Activated CD4-positive, alpha-beta T cell treated with anti-CD3 and anti-CD28 coated beads, Interleukin-2, amount 50 U/mL, for 48 hours (primary cell): ENCODE results near the gene CRLF1.
"Not testable (repeated sequence)": the region's sequence is repeated elsewhere in the genome, so short reads cannot be mapped to it uniquely, and the experiment has no call there.

ENCODE experiments used
- DNase-seq, 2 experiments: peaks; one replicate each; pipeline ENCODE4 v3.0.0-alpha.2; 2020

CRLF1 gene

GRCh38 chr19:18608102-18608804, 1.7 kb upstream of the CRLF1 start:
- DNase-seq = no peak

- no peak for DNase-seq
Measured at GRCh38 chr19:18607226-18608101, 865 bp upstream of the CRLF1 start.

GRCh38 chr19:18605546-18606280, 886 bp downstream of the CRLF1 start:
- no peak for DNase-seq

GRCh38 chr19:18605196-18605545, 1.4 kb downstream of the CRLF1 start:
- DNase-seq = no peak

- no peak for DNase-seq
Measured at GRCh38 chr19:18604820-18605159, 1.8 kb downstream of the CRLF1 start.

GRCh38 chr19:18603958-18604819, 2.4 kb downstream of the CRLF1 start:
- no peak for DNase-seq

- no peak for DNase-seq
Measured at GRCh38 chr19:18603255-18603957, 3.2 kb downstream of the CRLF1 start.

GRCh38 chr19:18601875-18602274, 4.7 kb downstream of the CRLF1 start:
- no peak for DNase-seq

GRCh38 chr19:18600692-18601397, 5.8 kb downstream of the CRLF1 start:
- DNase-seq = not testable (repeated sequence)

- no peak for DNase-seq
Measured at GRCh38 chr19:18599485-18599884, 7.1 kb downstream of the CRLF1 start.

GRCh38 chr19:18597809-18598660, 8.6 kb downstream of the CRLF1 start:
- DNase-seq = no peak

- peak in 1 of 2 experiments; percentile 51 for DNase-seq
Measured at GRCh38 chr19:18596752-18597157, 9.8 kb downstream of the CRLF1 start.

- no peak for DNase-seq
Measured at GRCh38 chr19:18595475-18595874, 11.1 kb downstream of the CRLF1 start.

- no peak for DNase-seq
Measured at GRCh38 chr19:18594824-18595373, 11.7 kb downstream of the CRLF1 start.

- DNase-seq = peak; percentile 74 to 81
Measured at GRCh38 chr19:18594096-18594823, 12.3 kb downstream of the CRLF1 start.

- DNase-seq = no peak
Measured at GRCh38 chr19:18593367-18594095, 13.1 kb downstream of the CRLF1 start.

GRCh38 chr19:18592732-18593131, 13.9 kb downstream of the CRLF1 start:
- not testable (repeated sequence) for DNase-seq

GRCh38 chr19:18591735-18592385, 14.7 kb downstream of the CRLF1 start:
- no peak for DNase-seq
